ENCODE data around the gene KRI1. TPM values are rescaled to one million over a fixed set of nuclear protein-coding genes. Genes with fewer than 3 reads are reported as not detected.

Gene KRI1
- polyA plus RNA-seq, 1 of the 3 experiments (the other 2 are of a cell fraction) = 26.7 TPM

DNA sequence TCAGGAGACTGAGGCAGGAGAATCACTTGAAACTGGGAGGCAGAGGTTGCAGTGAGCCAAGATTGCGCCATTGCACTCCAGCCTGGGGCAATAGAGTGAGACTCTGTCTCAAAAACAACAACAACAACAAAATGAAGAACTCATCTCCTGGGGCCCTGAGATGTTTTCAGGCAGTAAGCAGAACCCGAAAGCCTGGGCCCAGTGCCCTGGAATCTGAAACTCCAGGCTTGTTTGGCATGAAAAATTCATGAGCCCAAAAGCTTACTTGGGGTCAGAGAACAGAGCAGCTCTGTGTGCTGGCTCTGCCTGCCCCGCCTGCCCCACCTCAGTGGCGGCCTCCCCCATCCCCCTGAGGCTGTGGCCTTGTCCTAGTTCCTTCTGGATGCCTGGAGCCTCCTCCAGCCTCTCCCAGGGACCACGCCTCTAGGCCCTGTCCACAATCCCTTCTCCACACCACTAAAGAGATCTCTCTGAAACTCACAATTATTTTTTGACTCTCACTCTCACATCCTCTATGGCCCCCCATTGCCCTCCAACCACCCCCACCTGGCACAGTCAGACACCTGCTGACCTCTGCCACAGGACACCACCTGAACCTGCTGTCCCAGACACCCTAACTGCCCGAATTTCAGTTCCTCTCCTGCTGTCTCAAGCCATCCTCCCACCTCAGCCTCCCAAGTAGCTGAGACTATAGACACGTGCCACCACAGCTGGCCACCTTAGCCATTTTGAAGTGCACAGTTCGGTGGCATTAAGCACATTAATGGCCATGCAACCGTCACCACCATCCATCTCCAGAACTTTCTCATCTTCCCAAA, 28.2 kb upstream of the KRI1 start:
- ChIA-PET POLR2A (no interaction called here), CTCF (interaction anchor here (0.6 to 1.6 kb wide), 3 partner anchors 18 to 83 kb away, joined by 3 to 4 read pairs (median 3); no protein-coding TSS in a partner anchor)
- no peaks in the 10 kb centered on the region for H3F3A ChIP-seq (replicated peaks; ENCODE audit: insufficient read depth)
- no peak overlapping the region for H3K27ac ChIP-seq (ENCODE audit: low read depth in 2 of 2, low read length in 1 of 2)
- no peaks in the 10 kb centered on the region for H3K9me2 ChIP-seq
- H3K79me2 ChIP-seq (ENCODE audit: insufficient read depth) = no peaks in the 10 kb centered on the region
- H3K36me3 ChIP-seq (replicated peaks in 1 of 2; ENCODE audit: control insufficient read depth in 1 of 2, insufficient read depth in 2 of 2, low read length in 1 of 2) = no peaks in the 10 kb centered on the region
- no peaks in the 10 kb centered on the region for H4K20me1 ChIP-seq (ENCODE audit: insufficient read depth)
- H3K4me3 ChIP-seq (ENCODE audit: low read depth in 2 of 2, low read length in 1 of 2) = no peak overlapping the region
- no peak overlapping the region for H2AFZ ChIP-seq (ENCODE audit: low read depth)
- WGBS (ENCODE audit: low lambda C conversion rate) = 56% methylated on average over 8 of the region's 9 CpGs
- no peak for DNase-seq
- no peak overlapping the region for H3K4me2 ChIP-seq
- no peak overlapping the region for H3K9ac ChIP-seq
- H3K9me3 ChIP-seq = no peaks in the 10 kb centered on the region
- TF ChIP-seq MEF2A (IDR thresholded peaks at IDR 0.05; ENCODE audit: borderline replicate concordance, low read depth) = no peak
- no peak for TF ChIP-seq FOXM1 (IDR thresholded peaks at IDR 0.05; ENCODE audit: low read depth)
- no peak for TF ChIP-seq MXI1 (IDR thresholded peaks at IDR 0.05; ENCODE audit: low read depth, low read length)
- no peak for TF ChIP-seq MAX (IDR thresholded peaks at IDR 0.05; ENCODE audit: low read depth)
- no peak for TF ChIP-seq RFX5 (IDR thresholded peaks at IDR 0.05; ENCODE audit: low read length)
- no peak for TF ChIP-seq GABPA (IDR thresholded peaks at IDR 0.05; ENCODE audit: low read depth)
- TF ChIP-seq, protein P1, sequence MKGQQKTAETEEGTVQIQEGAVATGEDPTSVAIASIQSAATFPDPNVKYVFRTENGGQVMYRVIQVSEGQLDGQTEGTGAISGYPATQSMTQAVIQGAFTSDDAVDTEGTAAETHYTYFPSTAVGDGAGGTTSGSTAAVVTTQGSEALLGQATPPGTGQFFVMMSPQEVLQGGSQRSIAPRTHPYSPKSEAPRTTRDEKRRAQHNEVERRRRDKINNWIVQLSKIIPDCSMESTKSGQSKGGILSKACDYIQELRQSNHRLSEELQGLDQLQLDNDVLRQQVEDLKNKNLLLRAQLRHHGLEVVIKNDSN (IDR thresholded peaks at IDR 0.05; ENCODE audit: borderline replicate concordance, low read depth) = no peak
- TF ChIP-seq RCOR1 (IDR thresholded peaks at IDR 0.05; ENCODE audit: low read length) = no peak
- TF ChIP-seq YY1 (IDR thresholded peaks at IDR 0.05; ENCODE audit: low read depth) = no peak
- no peaks in the 10 kb centered on the region for H3K4me1 ChIP-seq (ENCODE audit: control insufficient read depth in 1 of 2, insufficient read depth in 2 of 2, low read depth in 1 of 2, low read length in 1 of 2)
- no peaks in the 10 kb centered on the region; the same call in 1 of the 2 replicates for H3K27me3 ChIP-seq (ENCODE audit: insufficient read depth)

DNA sequence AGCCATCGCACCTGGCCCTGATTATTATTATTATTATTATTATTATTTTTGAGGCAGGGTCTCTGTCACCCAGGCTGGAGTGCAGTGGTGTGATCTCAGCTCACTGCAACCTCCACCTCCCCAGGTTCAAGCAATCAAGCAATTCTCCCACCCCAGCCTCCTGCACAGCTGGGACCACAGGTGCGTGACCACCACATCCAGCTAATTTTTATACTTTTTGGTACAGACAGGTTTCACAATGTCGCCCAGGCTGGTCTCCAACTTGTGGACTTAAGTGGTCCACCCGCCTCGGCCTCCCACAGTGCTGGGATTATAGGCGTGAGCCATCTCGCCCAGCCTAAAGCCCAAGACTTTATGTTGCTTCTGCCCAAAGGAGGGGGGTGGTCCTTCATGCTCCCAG, 27.3 kb upstream of the KRI1 start:
- DNase-seq = no peak
- Histone ChIP-seq H3K27ac (ENCODE audit: low read depth in 2 of 2, low read length in 1 of 2) (no peak overlapping the region), H4K20me1 (ENCODE audit: insufficient read depth) (no peaks in the 10 kb centered on the region), H3F3A (replicated peaks; ENCODE audit: insufficient read depth) (no peaks in the 10 kb centered on the region), H3K4me3 (ENCODE audit: low read depth in 2 of 2, low read length in 1 of 2) (no peak overlapping the region), H3K4me1 (ENCODE audit: control insufficient read depth in 1 of 2, insufficient read depth in 2 of 2, low read depth in 1 of 2, low read length in 1 of 2) (no peaks in the 10 kb centered on the region), H3K9me3 (no peaks in the 10 kb centered on the region), H3K27me3 (ENCODE audit: insufficient read depth) (peaks cover 7% of the 10 kb centered on the region; the same call in 1 of the 2 replicates), H3K9me2 (no peaks in the 10 kb centered on the region), H3K4me2 (no peak overlapping the region), H3K9ac (no peak overlapping the region), H3K79me2 (ENCODE audit: insufficient read depth) (no peaks in the 10 kb centered on the region), H2AFZ (ENCODE audit: low read depth) (no peak overlapping the region), H3K36me3 (replicated peaks in 1 of 2; ENCODE audit: control insufficient read depth in 1 of 2, insufficient read depth in 2 of 2, low read length in 1 of 2) (no peaks in the 10 kb centered on the region)
- POLR2A ChIA-PET = no interaction called here
- WGBS (ENCODE audit: low lambda C conversion rate) = 75% methylated on average over 3 of the region's 7 CpGs
- CTCF ChIA-PET = interaction anchor here (1.2 to 5.3 kb wide), 3 partner anchors 52 to 107 kb away, joined by 4 to 25 read pairs (median 4); no protein-coding TSS in a partner anchor
- no peak for TF ChIP-seq TAF1 (IDR thresholded peaks at IDR 0.05; ENCODE audit: borderline replicate concordance, low read depth, low read length)
- no peak for TF ChIP-seq TEAD4 (IDR thresholded peaks at IDR 0.05; ENCODE audit: borderline replicate concordance, insufficient read depth)
- TF ChIP-seq NRF1 (IDR thresholded peaks at IDR 0.05; ENCODE audit: low read depth, low read length) = no peak
- no peak for TF ChIP-seq ELF1 (IDR thresholded peaks at IDR 0.05)
- no peak for TF ChIP-seq CTCF (IDR thresholded peaks at IDR 0.05)
- TF ChIP-seq YY1 (IDR thresholded peaks at IDR 0.05; ENCODE audit: low read depth) = no peak
- TF ChIP-seq, protein P2, sequence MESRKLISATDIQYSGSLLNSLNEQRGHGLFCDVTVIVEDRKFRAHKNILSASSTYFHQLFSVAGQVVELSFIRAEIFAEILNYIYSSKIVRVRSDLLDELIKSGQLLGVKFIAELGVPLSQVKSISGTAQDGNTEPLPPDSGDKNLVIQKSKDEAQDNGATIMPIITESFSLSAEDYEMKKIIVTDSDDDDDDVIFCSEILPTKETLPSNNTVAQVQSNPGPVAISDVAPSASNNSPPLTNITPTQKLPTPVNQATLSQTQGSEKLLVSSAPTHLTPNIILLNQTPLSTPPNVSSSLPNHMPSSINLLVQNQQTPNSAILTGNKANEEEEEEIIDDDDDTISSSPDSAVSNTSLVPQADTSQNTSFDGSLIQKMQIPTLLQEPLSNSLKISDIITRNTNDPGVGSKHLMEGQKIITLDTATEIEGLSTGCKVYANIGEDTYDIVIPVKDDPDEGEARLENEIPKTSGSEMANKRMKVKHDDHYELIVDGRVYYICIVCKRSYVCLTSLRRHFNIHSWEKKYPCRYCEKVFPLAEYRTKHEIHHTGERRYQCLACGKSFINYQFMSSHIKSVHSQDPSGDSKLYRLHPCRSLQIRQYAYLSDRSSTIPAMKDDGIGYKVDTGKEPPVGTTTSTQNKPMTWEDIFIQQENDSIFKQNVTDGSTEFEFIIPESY (IDR thresholded peaks at IDR 0.05; ENCODE audit: borderline replicate concordance, low read depth) = no peak
- no peak for TF ChIP-seq TCF12 (IDR thresholded peaks at IDR 0.05)
- TF ChIP-seq RFX5 (IDR thresholded peaks at IDR 0.05; ENCODE audit: low read length) = no peak

Data from SK-N-SH (cell line).